Thymus (tissue), 11 donors: ENCODE measurements around the gene IGSF8. TPM values are rescaled to one million over a fixed set of nuclear protein-coding genes. Genes with fewer than 3 reads are reported as not detected.

Experiments
- DNase-seq, 9 donors: peaks; one replicate each; pipeline ENCODE4 v3.0.0-alpha.2; 2013; ENCODE audit warnings: low spot score in 9 of 9, low read depth in 6 of 9, missing footprints in 1 of 9
- H3K27ac ChIP-seq, 2 donors: one replicate each; pipeline ENCODE4 v1.5.1; 2013; ENCODE audit warnings: control low read depth in 1 of 2, low read depth in 1 of 2, low read length in 1 of 2, mild to moderate bottlenecking in 1 of 2, moderate library complexity in 1 of 2
- H3K27me3 ChIP-seq, 2 donors: one replicate each; pipeline ENCODE4 v1.5.1; 2013; ENCODE audit warnings: low read length in 1 of 2; ENCODE audit not compliant: control insufficient read depth in 2 of 2, insufficient read depth in 1 of 2
- H3K36me3 ChIP-seq, 2 donors: one replicate each; pipeline ENCODE4 v1.5.1; 2013; ENCODE audit warnings: low read length in 1 of 2, mild to moderate bottlenecking in 1 of 2, moderate library complexity in 1 of 2; ENCODE audit not compliant: control insufficient read depth in 2 of 2, insufficient read depth in 2 of 2
- H3K4me1 ChIP-seq, 2 donors: one replicate each; pipeline ENCODE4 v1.5.1; 2013; ENCODE audit warnings: low read length in 2 of 2; ENCODE audit not compliant: control insufficient read depth in 2 of 2, insufficient read depth in 2 of 2
- H3K4me3 ChIP-seq, 2 donors: one replicate each; pipeline ENCODE4 v1.5.1; 2013; ENCODE audit warnings: low read length in 2 of 2, control low read depth in 1 of 2, mild to moderate bottlenecking in 1 of 2
- H3K9me3 ChIP-seq, 2 donors: one replicate each; pipeline ENCODE4 v1.5.1; 2013; ENCODE audit warnings: low read length in 1 of 2, mild to moderate bottlenecking in 1 of 2; ENCODE audit not compliant: control insufficient read depth in 2 of 2, insufficient read depth in 1 of 2
- WGBS: extraction: QIAGEN DNeasy Blood & Tissue Kit; methylation state at CpG from one replicate; pipeline ENCODE4 v1.1.7; 2013; 5-methylcytosine and 5-hydroxymethylcytosine counted together
- polyA plus RNA-seq: library from polyadenylated mRNA; stranded (reverse); fragments of 200-250 nt; gene quantifications from one replicate; pipeline ENCODE4 v1.2.3, GENCODE V29; 2013
- total RNA-seq: library from RNA; stranded (reverse); fragments of 120-200 nt; gene quantifications from one replicate; pipeline ENCODE4 v1.2.4, GENCODE V29; 2013
- donor health status: healthy.

IGSF8 gene
- total and polyA plus RNA-seq, 2 donors = 15.6 to 22.3 TPM

GRCh38 chr1:160136121-160136925 is 37.9 kb upstream of the IGSF8 start:
- H3K27me3 ChIP-seq = peaks cover 0 to 8% of the 10 kb centered on the region in 2 donors
- DNase-seq = no peak

GRCh38 chr1:160134791-160135572 is 36.6 kb upstream of the IGSF8 start:
- H3K9me3 ChIP-seq = no peaks in the 10 kb centered on the region
- H3K27me3 ChIP-seq = peaks cover 0 to 8% of the 10 kb centered on the region in 2 donors
- H3K36me3 ChIP-seq = no peaks in the 10 kb centered on the region
- 92% methylated on average over 20 of the region's 20 CpGs for WGBS
- no peak for DNase-seq
- H3K4me1 ChIP-seq = no peaks in the 10 kb centered on the region
- H3K27ac ChIP-seq = no peak overlapping the region
- H3K4me3 ChIP-seq = no peak overlapping the region

More at GRCh38 chr1:160136121-160136925, 37.9 kb upstream of the IGSF8 start:
- Histone ChIP-seq H3K27ac (no peak overlapping the region), H3K9me3 (no peaks in the 10 kb centered on the region), H3K36me3 (no peaks in the 10 kb centered on the region), H3K4me3 (no peak overlapping the region), H3K4me1 (no peaks in the 10 kb centered on the region)
- WGBS = 96% methylated on average over 22 of the region's 22 CpGs

GRCh38 chr1:160133990-160134770 is 35.8 kb upstream of the IGSF8 start:
- H3K27me3 ChIP-seq = peaks cover 0 to 8% of the 10 kb centered on the region in 2 donors
- DNase-seq = no peak
- no peaks in the 10 kb centered on the region for H3K9me3 ChIP-seq
- 94% methylated on average over 9 of the region's 9 CpGs for WGBS
- H3K4me1 ChIP-seq = no peaks in the 10 kb centered on the region
- H3K4me3 ChIP-seq = no peak overlapping the region
- no peak overlapping the region for H3K27ac ChIP-seq
- no peaks in the 10 kb centered on the region for H3K36me3 ChIP-seq

GRCh38 chr1:160131803-160132565 is 33.6 kb upstream of the IGSF8 start:
- Histone ChIP-seq H3K4me3 (no peak overlapping the region), H3K36me3 (no peaks in the 10 kb centered on the region), H3K27me3 (peaks cover 0 to 6% of the 10 kb centered on the region in 2 donors), H3K4me1 (no peaks in the 10 kb centered on the region), H3K27ac (no peak overlapping the region), H3K9me3 (no peaks in the 10 kb centered on the region)
- no peak for DNase-seq
- WGBS = 95% methylated on average over 8 of the region's 8 CpGs

- no peak for DNase-seq
- Histone ChIP-seq H3K9me3 (no peaks in the 10 kb centered on the region), H3K27ac (no peak overlapping the region), H3K27me3 (peaks cover 0 to 6% of the 10 kb centered on the region in 2 donors), H3K36me3 (no peaks in the 10 kb centered on the region), H3K4me3 (no peak overlapping the region), H3K4me1 (no peaks in the 10 kb centered on the region)
- WGBS = 97% methylated on average over 1 of the region's 1 CpG
Observed at GRCh38 chr1:160130939-160131338, 32.5 kb upstream of the IGSF8 start.

GRCh38 chr1:160130486-160130885 is 32.1 kb upstream of the IGSF8 start:
- no peak overlapping the region for H3K27ac ChIP-seq
- H3K9me3 ChIP-seq = no peaks in the 10 kb centered on the region
- no peaks in the 10 kb centered on the region for H3K36me3 ChIP-seq
- 94% methylated on average over 5 of the region's 5 CpGs for WGBS
- no peak for DNase-seq
- no peak overlapping the region for H3K4me3 ChIP-seq
- peaks cover 0 to 6% of the 10 kb centered on the region in 2 donors for H3K27me3 ChIP-seq
- H3K4me1 ChIP-seq = no peaks in the 10 kb centered on the region

GRCh38 chr1:160129966-160130365 is 31.5 kb upstream of the IGSF8 start:
- no peak overlapping the region for H3K27ac ChIP-seq
- WGBS = 93% methylated on average over 11 of the region's 11 CpGs

GRCh38 chr1:160129558-160129957 is 31.1 kb upstream of the IGSF8 start:
- WGBS = 91% methylated on average over 3 of the region's 3 CpGs
- Histone ChIP-seq H3K4me1 (no peaks in the 10 kb centered on the region), H3K27ac (no peak overlapping the region), H3K36me3 (no peaks in the 10 kb centered on the region), H3K9me3 (no peaks in the 10 kb centered on the region), H3K4me3 (no peak overlapping the region), H3K27me3 (peaks cover 0 to 6% of the 10 kb centered on the region in 2 donors)
- no peak for DNase-seq

More at GRCh38 chr1:160129966-160130365, 31.5 kb upstream of the IGSF8 start:
- DNase-seq = no peak
- H3K4me3 ChIP-seq = no peak overlapping the region
- H3K9me3 ChIP-seq = no peaks in the 10 kb centered on the region
- H3K4me1 ChIP-seq = no peaks in the 10 kb centered on the region
- H3K36me3 ChIP-seq = no peaks in the 10 kb centered on the region
- H3K27me3 ChIP-seq = peaks cover 0 to 6% of the 10 kb centered on the region in 2 donors
